HG02623 (cell line): ENCODE results near the gene COG8.
A peak's percentile ranks its signal among the peaks of the same experiment; 100 is the strongest.
"Not testable (repeated sequence)": the region's sequence is repeated elsewhere in the genome, so short reads cannot be mapped to it uniquely, and the experiment has no call there.

Experiments
- ATAC-seq: cut with Tn5 transposase; IDR thresholded peaks from one replicate; pipeline ENCODE4 v1.9.1; 2021; ENCODE audit warnings: moderate library complexity; ENCODE audit not compliant: unreplicated experiment

Gene COG8

DNA sequence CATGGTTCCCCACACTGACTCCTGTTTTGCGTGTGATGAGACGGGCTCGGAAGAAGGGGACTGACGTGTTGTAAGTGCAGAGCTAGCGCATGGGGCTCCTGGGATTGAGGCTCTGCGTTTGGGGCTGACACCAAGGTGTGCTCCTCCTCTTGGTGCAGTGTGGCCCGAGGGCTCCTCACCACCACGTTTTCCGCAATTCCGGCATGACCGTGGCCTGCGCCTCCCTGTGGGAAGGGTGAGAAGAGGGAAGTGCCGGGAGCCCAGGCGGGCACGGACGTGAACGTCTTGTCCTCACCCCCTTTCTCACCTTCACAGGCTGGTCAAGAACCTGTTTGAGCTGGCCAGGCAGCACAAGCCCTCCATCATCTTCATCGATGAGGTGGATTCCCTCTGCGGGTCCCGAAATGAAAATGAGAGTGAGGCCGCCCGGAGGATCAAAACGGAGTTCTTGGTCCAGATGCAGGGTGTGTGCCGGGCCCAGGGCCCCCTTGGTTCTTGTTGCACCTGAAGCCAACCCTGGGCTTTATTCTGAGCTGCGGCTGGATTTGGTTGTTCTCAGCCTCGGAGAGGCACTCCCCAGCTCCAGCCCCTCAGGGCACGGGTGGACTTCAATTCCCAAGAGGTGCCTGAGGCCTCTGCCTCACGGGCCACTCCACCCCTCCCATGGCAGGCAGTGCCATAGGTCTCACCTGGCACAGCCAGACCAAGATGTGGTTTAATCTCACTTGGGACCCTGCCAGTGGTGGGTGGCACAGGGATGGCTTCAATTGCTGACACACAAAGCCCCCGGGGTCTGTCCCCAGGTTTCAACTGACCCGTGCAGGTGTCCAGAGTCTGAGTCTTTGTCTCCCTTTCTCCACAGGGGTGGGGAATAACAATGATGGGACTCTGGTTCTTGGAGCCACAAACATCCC, 19.3 kb downstream of the COG8 start:
- no peak for ATAC-seq

DNA sequence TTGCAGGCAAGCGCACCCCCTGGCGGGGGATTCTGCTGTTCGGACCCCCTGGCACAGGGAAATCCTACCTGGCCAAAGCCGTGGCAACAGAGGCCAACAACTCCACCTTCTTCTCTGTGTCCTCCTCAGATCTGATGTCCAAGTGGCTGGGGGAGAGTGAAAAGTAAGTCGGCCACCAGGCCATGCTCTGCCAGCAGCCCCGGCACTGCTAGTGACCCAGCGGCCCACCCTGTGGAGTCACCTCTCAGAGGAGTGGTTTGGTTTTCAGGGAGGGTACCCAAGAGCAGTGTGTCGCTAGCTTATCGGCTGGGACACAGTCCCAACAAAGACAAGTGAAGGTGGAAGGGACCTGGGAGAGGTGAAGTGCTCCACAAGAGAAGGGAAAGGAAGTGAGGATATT, 20.0 kb downstream of the COG8 start:
- no peak for ATAC-seq

DNA sequence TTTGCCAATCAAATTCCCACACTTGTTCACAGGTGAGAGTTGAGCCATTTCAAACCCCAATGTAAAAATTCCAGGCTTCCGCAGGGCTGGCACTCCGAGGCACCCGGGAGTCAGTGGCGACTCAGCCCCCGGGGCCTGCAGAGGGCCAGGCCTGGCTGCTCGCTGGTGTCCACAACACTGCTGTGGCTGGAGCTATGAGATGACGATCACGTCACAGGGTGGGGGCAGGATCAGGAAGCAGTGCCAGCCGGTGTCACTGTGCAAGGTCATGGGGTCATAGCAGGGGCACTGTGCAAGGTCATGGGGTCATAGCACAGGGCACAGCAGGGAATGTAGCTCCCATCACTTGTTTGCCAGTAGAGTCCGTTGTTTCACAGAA, 20.5 kb downstream of the COG8 start:
- ATAC-seq = no peak

DNA sequence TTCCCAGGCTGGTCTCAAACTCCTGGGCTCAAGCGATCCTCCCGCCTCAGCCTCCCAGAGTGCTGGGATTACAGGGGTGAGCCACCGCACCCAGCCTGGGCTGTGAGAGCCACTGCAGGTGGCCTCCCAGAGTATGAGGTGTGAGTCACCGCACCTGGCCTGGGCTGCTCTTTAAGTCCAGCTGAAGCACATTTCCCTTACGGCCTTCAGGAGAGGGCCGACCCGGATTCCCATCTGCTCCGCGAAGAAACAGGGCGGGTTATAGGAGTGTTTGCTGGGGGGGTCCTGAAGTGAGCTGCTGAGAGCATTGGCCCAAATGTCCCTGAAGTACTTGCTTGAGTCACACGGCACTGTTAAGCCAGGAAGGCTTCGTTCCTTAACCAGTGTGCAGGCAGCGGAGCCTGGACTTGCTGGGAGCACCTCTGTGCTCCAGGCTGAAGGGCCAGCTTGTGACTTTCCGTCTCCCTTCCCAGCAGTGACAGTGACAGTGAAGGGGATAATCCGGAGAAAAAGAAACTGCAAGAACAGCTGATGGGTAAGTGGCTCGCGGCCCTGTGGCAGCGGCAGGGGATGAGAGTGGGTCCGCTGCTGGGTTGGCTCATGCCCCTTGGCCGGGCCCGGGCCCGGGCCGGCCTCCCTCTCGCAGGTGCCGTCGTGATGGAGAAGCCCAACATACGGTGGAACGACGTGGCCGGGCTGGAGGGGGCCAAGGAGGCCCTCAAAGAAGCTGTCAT, 21.0 kb downstream of the COG8 start:
- no peak for ATAC-seq

DNA sequence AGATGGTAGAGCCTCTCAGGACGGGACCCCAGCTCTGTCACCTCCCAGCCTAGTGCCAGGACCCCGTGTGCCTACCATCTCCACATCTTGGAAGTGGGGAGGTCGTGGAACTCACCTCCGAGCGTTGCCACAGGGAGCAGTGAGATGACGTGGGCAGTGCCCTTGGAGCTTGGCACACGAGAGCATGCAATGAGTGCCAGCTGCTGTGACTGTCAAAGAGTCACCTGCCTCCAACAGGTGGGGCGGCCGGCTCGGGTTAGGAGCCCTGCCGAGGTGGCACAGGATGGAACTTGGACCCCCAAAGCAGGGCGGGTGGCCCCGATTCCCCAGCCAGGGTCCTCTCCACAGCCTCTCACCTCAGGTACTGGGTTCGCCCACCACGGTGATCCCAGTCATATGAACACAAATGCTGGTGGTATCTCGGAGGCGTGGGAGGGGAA, 22.7 kb downstream of the COG8 start:
- ATAC-seq = no peak

DNA sequence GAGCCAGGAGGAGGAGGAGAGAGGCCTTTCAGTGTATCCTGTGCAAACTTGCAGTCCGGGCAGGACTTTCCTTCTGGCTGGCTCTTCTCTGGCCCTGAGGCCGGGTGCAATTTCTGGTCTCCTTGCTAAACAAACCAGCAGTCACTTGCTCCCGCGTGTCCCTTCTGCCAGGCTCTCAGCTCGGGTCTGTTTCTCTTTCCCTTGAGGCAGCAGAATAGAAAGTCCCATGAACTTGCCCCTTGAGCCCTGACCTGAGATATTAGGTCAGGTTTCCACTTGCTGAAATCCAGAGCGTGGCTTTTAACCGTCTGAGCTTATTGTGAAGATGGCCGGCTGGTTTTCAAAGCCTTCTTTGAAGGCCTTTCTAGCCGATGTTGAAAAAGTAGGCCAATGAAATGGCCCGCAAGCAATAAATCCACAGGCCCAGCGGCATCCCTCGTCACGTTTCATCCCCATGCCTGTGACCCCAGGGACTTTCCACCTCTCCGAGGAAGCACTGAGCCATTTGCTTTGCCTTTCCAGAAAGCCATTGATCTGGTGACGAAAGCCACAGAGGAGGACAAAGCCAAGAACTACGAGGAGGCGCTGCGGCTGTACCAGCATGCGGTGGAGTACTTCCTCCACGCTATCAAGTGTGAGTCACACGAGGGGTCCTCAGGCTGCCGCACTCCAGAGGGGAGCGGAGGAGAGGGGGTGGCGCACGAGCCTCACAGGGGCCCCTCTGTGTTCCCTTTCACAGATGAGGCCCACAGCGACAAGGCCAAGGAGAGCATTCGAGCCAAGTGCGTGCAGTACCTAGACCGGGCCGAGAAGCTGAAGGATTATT, 23.7 kb downstream of the COG8 start:
- ATAC-seq = no peak

DNA sequence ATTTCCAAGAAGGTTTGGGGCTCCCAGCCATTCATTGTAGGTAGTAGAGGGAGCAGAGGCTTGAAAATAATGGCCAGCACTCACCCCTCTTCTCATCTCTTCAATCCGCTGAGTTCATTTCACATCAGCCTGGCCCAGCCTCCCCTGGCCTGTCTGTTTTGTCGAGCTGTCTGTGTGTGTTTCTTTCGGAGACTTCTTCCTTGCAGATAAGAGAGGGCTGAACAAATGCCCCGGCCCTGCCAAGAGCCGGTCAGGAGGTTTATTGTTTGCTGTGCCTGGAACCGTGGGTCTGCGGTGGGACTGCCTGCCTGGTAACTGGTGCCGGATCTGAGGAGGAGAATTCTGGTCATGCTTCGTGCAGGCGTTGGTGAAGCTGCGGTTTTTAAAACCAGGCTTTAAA, 24.8 kb downstream of the COG8 start:
- ATAC-seq = no peak

DNA sequence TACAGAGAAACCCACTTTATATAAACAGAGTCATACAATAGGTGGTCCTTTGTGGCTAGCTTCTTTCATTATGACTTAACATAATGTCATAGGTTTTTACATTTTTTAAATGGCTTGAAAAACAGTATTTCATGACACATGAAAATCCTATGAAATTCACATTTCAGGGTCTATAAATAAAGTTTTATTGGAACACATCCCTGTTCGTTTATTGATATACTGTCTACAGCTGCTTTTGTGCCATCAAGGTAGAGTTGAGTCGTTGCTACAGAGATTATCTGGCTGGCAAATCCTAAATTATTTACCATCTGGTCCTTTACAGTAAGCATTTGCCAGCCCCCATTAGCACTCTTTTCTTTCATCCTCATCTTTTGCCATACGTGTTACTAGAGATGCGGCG, 25.9 kb downstream of the COG8 start:
- no peak for ATAC-seq

DNA sequence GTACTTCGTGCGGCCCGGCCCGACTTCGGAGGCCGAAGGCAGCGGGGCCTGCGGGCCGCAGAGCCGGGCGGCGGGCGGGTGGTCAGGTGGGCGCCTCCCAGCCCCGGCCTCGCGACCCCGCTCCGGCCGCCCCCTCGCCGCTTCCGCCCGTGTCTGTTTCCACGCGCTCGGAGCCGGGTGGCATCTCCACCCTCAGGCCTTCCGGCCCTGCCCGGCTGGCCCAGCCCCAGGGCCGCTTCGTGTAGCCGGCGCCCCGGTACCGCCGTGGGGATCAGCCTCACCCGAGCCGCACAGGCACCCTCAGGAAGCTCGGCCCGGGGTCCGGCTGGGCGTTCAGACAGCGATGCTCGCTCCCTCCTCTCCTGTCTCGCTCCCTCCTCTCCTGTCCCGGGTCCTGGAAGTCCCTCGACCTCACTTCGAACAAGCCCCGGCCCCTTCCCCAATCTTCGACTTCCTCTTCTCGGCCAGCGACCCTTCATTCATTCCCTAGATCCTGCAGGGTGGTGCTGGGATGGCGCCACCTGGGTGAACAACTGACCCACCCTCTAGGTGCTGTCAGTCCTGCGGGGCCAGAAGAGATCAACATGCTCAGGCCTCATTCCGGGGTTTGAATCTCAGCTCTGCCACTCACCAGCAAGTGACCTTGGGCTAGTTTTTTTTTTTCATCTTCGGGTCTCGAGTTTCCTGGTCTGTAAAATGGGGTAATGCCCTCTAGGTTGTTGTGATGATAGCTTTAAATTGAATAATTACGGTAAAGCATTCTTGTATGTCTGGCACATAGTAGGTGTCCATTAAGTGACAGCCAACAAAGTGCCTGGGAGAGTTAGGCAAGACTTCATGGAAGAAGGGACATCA, 27.6 kb downstream of the COG8 start:
- peak; percentile 46 for ATAC-seq

DNA sequence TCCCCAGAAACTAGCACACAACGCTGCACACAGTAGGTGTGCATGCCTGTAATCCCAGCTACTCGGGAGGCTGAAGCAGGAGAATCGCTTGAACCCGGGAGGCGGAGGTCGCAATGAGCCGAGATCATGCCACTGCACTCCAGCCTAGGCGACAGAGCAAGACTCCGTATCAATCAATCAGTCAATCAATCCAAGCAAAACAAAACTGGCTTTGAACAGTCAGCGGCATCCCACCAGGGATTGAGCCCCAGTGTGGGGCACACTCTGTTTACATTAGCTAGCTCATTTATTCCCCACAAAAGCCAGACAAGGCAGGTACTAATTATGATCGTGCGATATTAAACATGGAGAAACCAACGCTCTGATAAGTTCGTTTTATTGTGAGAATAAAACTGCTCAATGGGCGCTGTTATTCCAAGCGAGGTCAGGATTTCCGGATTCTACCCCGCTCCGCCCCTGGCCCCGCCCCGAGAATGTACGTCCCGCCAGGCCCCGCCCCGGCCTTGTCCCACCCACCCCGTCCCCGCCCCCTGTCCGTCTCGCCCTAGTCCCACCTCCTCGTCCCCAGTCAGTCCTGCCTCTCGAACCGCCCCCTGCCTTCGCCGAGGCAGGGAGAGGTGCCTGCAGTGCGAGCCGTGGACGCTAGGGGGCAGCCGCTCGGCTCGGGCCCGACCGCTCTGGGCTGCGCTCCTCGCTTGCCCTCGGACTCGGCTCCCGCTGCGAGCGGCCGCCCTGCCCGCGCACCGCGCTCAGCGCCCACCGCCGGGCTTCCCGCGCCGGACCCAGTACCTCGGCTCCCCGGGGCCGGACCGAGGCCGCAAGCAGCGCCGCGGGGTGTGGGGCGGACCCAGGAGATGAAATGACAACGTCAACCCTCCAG, 28.5 kb downstream of the COG8 start, which contains the start of gene VPS4A:
VPS4A (plus strand) TSS at position 698 of the 880 bp plus-strand sequence; CDS start at position 860, 162 bp downstream.
- peak; percentile 92 for ATAC-seq

DNA sequence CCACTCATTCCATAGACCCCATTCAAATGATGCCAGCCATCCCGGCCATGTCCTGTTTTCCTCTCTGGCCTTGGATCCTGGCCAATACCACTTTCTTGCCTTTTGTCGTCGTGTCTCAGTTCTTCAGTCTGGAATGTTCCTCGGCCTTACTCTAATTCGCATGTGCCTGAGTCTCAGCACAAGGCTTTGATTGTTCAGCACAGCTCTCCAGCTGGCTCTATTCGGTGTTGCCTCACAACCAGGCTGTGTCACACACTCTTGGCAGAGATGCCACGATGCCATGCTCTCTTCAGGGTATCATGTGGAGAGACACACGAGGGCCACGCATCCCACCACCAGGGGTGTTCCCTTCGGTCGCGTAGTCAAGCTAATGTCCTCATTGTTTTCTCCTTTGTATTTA, 30.0 kb downstream of the COG8 start:
- no peak for ATAC-seq

DNA sequence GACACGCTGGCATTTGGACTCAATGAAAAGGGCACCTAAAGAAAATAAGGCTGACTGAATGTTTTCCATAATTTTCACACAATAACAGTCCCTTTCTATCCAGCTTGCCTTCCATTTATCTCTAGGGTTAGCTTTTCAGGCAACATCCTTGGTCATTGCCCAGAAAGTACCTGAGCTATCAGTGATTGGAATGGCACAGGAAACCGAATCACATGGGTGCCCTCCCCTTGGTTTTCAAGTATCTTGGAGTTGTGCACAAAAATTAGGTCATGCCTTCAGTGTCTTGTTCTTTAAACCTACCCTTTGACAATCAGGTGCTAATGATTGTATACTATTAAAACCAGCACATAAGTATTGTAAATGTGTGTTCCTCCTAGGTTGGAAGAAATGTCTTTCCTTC, 31.5 kb downstream of the COG8 start:
- ATAC-seq = no peak

DNA sequence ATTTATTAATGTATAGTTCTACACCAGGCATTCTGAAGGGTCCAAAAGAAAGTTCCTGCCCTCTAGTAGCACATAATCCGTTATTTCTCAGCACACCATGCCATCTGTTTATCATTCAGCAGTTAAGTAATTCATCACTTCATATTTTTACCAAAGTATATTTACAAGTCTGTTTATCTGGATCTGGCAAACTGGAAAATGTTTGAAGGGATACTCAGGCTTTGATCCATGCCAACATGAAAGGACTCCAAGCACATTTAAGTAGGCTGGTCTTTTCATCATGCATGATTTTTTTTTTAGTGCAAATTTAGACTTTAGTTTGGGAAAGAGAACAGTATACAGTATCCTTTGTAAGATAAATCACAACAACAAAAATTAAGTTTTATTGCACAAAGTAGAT, 32.3 kb downstream of the COG8 start:
- no peak for ATAC-seq

DNA sequence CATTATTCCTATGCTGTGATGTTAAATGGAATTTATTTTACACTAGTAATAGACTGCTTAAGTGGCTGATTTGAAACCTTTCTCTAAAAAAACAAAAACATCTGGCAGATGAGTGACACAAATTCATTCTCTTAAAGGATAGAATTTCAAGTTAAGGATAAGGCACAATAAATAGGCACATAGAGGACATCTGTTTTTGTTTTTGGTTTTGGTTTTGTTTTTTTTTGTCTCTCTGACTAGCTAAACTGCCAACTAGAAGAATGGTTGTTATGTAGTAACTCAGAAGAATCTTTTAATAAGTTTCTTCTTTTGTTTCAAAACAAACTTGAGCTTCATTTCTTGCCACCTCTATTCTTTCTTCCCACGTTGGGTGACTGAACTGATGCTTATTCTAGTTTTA, 33.3 kb downstream of the COG8 start:
- no peak for ATAC-seq

DNA sequence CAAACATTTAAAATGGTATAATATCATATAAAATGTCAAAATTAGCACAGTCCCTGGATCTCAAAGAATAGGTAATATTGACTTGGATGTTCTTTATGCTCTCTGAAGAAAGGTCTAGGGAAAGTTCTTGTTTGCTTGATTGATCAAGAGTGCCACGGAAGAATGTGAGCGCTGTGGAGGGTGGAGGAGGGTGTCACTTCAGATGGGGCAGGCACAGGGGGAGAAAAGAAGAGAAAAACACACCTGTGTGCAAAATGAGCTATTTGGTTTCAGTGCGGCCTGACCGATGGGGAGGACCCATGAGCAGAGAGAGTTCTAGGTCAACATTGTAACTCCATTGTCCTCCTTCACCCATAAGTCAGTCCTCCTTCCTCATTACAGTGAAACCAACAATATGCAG, 37.1 kb downstream of the COG8 start:
- no peak for ATAC-seq

DNA sequence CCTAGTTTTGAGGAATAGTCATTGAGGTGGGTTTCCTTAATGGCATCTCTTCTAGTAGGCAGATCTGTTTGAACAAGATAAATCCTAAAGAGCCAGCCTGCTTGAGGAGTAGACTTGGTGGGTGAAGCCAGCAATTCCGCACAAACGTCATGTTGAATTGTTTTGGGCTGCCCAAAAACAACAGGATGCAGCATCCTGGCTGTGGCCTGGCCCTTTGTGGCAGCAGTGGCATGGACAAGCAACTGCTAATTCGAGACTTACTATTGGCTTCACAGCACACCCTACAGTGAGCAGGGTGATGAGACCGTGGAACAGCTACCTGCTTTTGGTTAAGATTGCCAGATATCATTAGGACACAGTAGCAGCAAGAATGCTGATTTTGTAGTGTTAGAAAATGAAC, 37.5 kb downstream of the COG8 start:
- no peak for ATAC-seq

DNA sequence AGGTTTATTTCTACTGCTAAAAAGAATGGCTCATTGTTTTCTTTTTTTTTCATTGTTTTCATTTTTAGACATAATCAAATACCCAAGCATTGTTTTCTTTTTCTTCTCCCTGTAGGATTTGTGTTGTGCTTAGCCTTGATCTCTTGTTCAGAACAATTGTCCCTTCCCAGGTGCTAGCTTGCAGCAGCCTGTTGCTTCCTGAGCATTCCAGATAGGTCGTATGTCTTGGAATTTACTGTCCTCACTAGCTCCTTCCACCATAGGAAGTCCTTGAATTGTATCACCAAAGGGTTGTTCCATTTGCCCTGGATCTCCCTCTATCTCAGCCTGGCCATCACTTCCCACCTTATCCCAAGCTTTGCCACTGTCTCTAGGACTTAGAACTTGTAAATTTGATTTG, 38.2 kb downstream of the COG8 start:
- no peak for ATAC-seq

DNA sequence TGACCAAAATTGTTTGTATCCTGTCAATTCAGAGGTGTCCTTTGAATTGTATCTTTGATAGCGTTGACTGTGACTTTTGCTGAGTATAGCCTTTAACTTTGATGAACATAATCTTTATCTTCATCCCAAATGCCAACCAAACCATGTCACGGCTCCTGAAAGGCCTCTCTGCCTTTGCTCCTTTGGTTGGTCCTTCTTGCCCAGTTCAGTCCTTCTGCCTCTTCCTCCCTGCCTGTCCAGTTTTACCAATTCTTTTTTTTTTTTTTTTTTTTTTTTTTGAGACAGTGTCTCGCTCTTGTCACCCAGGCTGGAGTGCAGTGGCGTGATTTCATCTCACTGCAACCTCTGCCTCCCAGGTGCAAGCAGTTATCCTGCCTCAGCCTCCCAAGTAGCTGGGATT, 41.1 kb downstream of the COG8 start:
- no peak for ATAC-seq

DNA sequence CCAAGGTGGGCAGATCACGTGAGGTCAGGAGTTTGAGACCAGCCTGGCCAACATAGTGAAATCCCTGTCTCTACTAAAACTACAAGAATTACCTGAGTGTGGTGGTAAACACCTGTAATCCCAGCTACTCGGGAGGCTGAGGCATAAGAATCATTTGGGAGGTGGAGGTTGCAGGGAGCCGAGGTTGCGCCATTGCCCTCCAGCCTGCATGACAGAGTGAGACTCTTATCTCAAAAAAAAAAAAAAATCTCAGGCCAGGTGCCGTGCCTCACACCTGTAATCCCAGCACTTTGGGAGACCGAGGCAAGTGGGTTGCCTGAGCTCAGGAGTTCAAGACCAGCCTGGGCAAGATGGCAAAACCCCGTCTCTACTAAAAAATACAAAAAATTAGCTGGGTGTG, 42.6 kb downstream of the COG8 start:
- ATAC-seq = not testable (repeated sequence)
